GM12878 (cell line): Measurements from ENCODE around the gene RTCA. TPM values are rescaled to one million over a fixed set of nuclear protein-coding genes. Genes with fewer than 3 reads are reported as not detected.

Experiments used
- ATAC-seq: fragments of 200-7000 bp; cut with Tn5 transposase; 3 replicates; pipeline ENCODE4 v1.9.1; 2020; ENCODE audit warnings: mild to moderate bottlenecking, moderate library complexity
- BruUV-seq: library from RNA; stranded (reverse); fragments of 400-500 nt; replicated peaks from 2 replicates; lab custom pipeline; 2021; lab: Mats Ljungman, UMichigan
- CTCF ChIA-PET: fragments of 300-600 bp; sonication (Branson Sonifier 250); formaldehyde crosslinking; extraction: SDS; loops from one replicate; lab custom pipeline; 2021; ENCODE audit warnings: inconsistent platforms; lab: Yijun Ruan, JAX
- POLR2A ChIA-PET: fragments of 350-600 bp; formaldehyde crosslinking; extraction: SDS; loops from one replicate; lab custom pipeline; 2021; ENCODE audit warnings: inconsistent platforms; lab: Charles Lee
- RAD21 ChIA-PET: fragments of 300-600 bp; sonication (Branson Sonifier 250); formaldehyde crosslinking; loops from one replicate; lab custom pipeline; 2023; ENCODE audit warnings: antibody characterized with exemption; ENCODE audit not compliant: unreplicated experiment; lab: Charles Lee
- SMC1A ChIA-PET: fragments of 300-600 bp; sonication (Branson Sonifier 250); formaldehyde crosslinking; loops from one replicate; lab custom pipeline; 2023; ENCODE audit not compliant: unreplicated experiment, uncharacterized antibody; lab: Charles Lee
- DNase-seq: peaks from one replicate; pipeline ENCODE4 v3.0.0-alpha.2; 2011; ENCODE audit warnings: low read depth, low spot score
- FAIRE-seq: peaks from 3 replicates; lab custom pipeline; 2011; peaks lifted over from hg19 to GRCh38; lab: Jason Lieb, UNC
- H2AFZ ChIP-seq: 2 replicates; pipeline ENCODE4 v1.6.0; 2011; ENCODE audit warnings: low read depth, low read length, control low read depth; ENCODE audit not compliant: control insufficient read depth
- H3K27ac ChIP-seq: 2 replicates; pipeline ENCODE4 v1.5.1; 2011; ENCODE audit warnings: control low read depth; ENCODE audit not compliant: control insufficient read depth, insufficient read depth
- H3K27me3 ChIP-seq, 2 experiments: replicated peaks in 1 of 2; 2 replicates each; pipeline versions ENCODE4 v1.6.0 to v1.6.1; 2011; ENCODE audit warnings: low read length in 1 of 2; ENCODE audit not compliant: control insufficient read depth in 2 of 2, insufficient read depth in 2 of 2
- H3K36me3 ChIP-seq, 2 experiments: 2 replicates each; pipeline ENCODE4 v1.5.1; 2011; ENCODE audit warnings: low read length in 1 of 2; ENCODE audit not compliant: control insufficient read depth in 2 of 2, insufficient read depth in 2 of 2
- H3K4me1 ChIP-seq: 2 replicates; pipeline ENCODE4 v1.6.1; 2011; ENCODE audit warnings: mild to moderate bottlenecking, low read length, moderate library complexity, mixed read lengths; ENCODE audit not compliant: control insufficient read depth, insufficient read depth
- H3K4me2 ChIP-seq: 2 replicates; pipeline ENCODE4 v1.6.0; 2011; ENCODE audit warnings: control low read depth; ENCODE audit not compliant: control insufficient read depth, insufficient read depth
- H3K4me3 ChIP-seq: fragments of 200-600 bp; sonication (generic); 2 replicates; pipeline ENCODE4 v1.5.1; 2016
- H3K79me2 ChIP-seq: 2 replicates; pipeline ENCODE4 v1.6.0; 2011; ENCODE audit warnings: low read length; ENCODE audit not compliant: control insufficient read depth, insufficient read depth
- H3K9ac ChIP-seq: 2 replicates; pipeline ENCODE4 v1.8.0; 2011; ENCODE audit warnings: low read length, control low read depth, mixed read lengths; ENCODE audit not compliant: control insufficient read depth, insufficient read depth
- H3K9me3 ChIP-seq: replicated peaks from 3 replicates; pipeline ENCODE4 v1.5.1; 2011; ENCODE audit warnings: mild to moderate bottlenecking, low read length; ENCODE audit not compliant: control insufficient read depth, insufficient read depth
- H4K20me1 ChIP-seq: 2 replicates; pipeline ENCODE4 v1.6.0; 2011; ENCODE audit not compliant: control insufficient read depth, insufficient read depth
- CBX3 ChIP-seq: fragments of 200-600 bp; sonication (generic); IDR thresholded peaks from 2 replicates; pipeline ENCODE4 v1.6.1; 2016; ENCODE audit warnings: low read depth, borderline replicate concordance
- CEBPB ChIP-seq, 2 experiments: fragments of 150-350 bp in 1 of 2; IDR thresholded peaks; 2 replicates each; pipeline ENCODE4 v1.6.1; 2012 to 2014; ENCODE audit warnings: low read depth in 2 of 2, low read length in 2 of 2, borderline replicate concordance in 1 of 2, inconsistent platforms in 1 of 2
- CREM ChIP-seq: IDR thresholded peaks from 2 replicates; pipeline ENCODE4 v1.6.1; 2014; ENCODE audit warnings: antibody characterized with exemption, low read depth
- EGR1 ChIP-seq, 2 experiments: IDR thresholded peaks; 1 replicate in 1 of 2; 2 replicates in 1 of 2; pipeline ENCODE4 v1.6.1; 2011 to 2012; ENCODE audit warnings: low read depth in 2 of 2, low read length in 2 of 2, borderline replicate concordance in 1 of 2, mild to moderate bottlenecking in 1 of 2, moderate library complexity in 1 of 2
- FOXM1 ChIP-seq: IDR thresholded peaks from 2 replicates; pipeline ENCODE4 v1.6.1; 2012; ENCODE audit warnings: low read depth, mild to moderate bottlenecking, inconsistent platforms, low read length, moderate library complexity
- HCFC1 ChIP-seq: fragments of 150-350 bp; IDR thresholded peaks from 2 replicates; pipeline ENCODE4 v1.6.1; 2014; ENCODE audit warnings: low read length
- MXI1 ChIP-seq: fragments of 150-350 bp; IDR thresholded peaks from 2 replicates; pipeline ENCODE4 v1.6.1; 2011; ENCODE audit warnings: low read depth, mild to moderate bottlenecking, inconsistent platforms, low read length, improper control_type of control experiment
- PML ChIP-seq: IDR thresholded peaks from 2 replicates; pipeline ENCODE4 v1.6.1; 2012; ENCODE audit warnings: low read length, inconsistent platforms
- RAD51 ChIP-seq: fragments of 450-650 bp; IDR thresholded peaks from 2 replicates; pipeline ENCODE4 v1.6.1; 2016; ENCODE audit warnings: moderate library complexity, mild to moderate bottlenecking, inconsistent platforms
- SP1 ChIP-seq: IDR thresholded peaks from one replicate; pipeline ENCODE4 v1.6.1; 2011; ENCODE audit warnings: low read depth, low read length
- STAT3 ChIP-seq: IDR thresholded peaks from 2 replicates; pipeline ENCODE4 v1.6.1; 2011; ENCODE audit warnings: low read depth, low read length, improper control_type of control experiment
- TCF3 ChIP-seq: IDR thresholded peaks from 2 replicates; pipeline ENCODE4 v1.6.1; 2012; ENCODE audit warnings: low read depth, mild to moderate bottlenecking, low read length, borderline replicate concordance; ENCODE audit not compliant: insufficient read depth
- USF2 ChIP-seq: IDR thresholded peaks from 2 replicates; pipeline ENCODE4 v1.6.1; 2011; ENCODE audit warnings: low read depth, low read length, improper control_type of control experiment, borderline replicate concordance
- ZBTB40 ChIP-seq: fragments of 450-650 bp; IDR thresholded peaks from 2 replicates; pipeline ENCODE4 v1.6.1; 2016; ENCODE audit warnings: mild to moderate bottlenecking, moderate library complexity, borderline replicate concordance
- WGBS: methylation state at CpG from one replicate; pipeline ENCODE4 v1.1.6; 2016; ENCODE audit warnings: low lambda C conversion rate; ENCODE audit not compliant: insufficient replicate concordance, insufficient coverage; ENCODE audit errors: missing lambda C conversion rate; 5-methylcytosine and 5-hydroxymethylcytosine counted together
- in situ Hi-C: fragments of 300-500 bp; cut with MboI; formaldehyde crosslinking; loops from 9 replicates; pipeline ENCODE4 v1.14.3; 2018; ENCODE audit warnings: mixed read lengths
- intact Hi-C: fragments of 100-400 bp; cut with micrococcal nuclease; formaldehyde crosslinking; loops from one replicate; pipeline ENCODE4 v1.14.2; 2022; ENCODE audit not compliant: unreplicated experiment
- polyA plus RNA-seq, 11 experiments: library from polyadenylated mRNA; depleted of rRNA in 4 of 11; unstranded in 6 of 11; stranded (reverse) in 5 of 11; fragments of >200 nt; fragmentation: Nextera tagmentation in 4 of 11; fragmentation: Illumina TruSeq in 1 of 11; extraction: Ambion mirVana in 4 of 11; extraction: Trizol in 1 of 11; gene quantifications; 1 replicate in 1 of 11; 2 replicates in 10 of 11; pipeline versions ENCODE4 v1.2.1 to v1.2.3, GENCODE V29; 2011 to 2016; ENCODE audit warnings: inconsistent platforms in 2 of 11, missing spikeins in 2 of 11, low read depth in 1 of 11
- total RNA-seq, 4 experiments: library from RNA; depleted of rRNA in 3 of 4; stranded (reverse); fragments of >200 nt in 3 of 4; fragmentation: Illumina TruSeq in 1 of 4; extraction: Trizol in 1 of 4; gene quantifications; 2 replicates each; pipeline versions ENCODE4 v1.2.1 to v1.2.3, GENCODE V29; 2013 to 2021
- TF ChIP-seq, protein P1 (sequence below): fragments of 150-350 bp; IDR thresholded peaks from 2 replicates; pipeline ENCODE4 v1.6.1; 2016; ENCODE audit warnings: low read depth, low read length

The RTCA gene
- total and polyA plus RNA-seq, 10 of the 15 experiments (the other 5 are each of a cell fraction or from before 2014, with no cell fraction given) = 10.3 to 63.5 (median 37.3) TPM

- DNase-seq = no peak
- Histone ChIP-seq H3K79me2 (peaks cover 9% of the 10 kb centered on the region), H2AFZ (no peak overlapping the region)
- no peak for TF ChIP-seq RAD51
- TF ChIP-seq CEBPB (IDR thresholded peaks at IDR 0.05; ENCODE audit: borderline replicate concordance in 1 of 2, low read depth in 2 of 2, low read length in 2 of 2) = no peak
- no peak for TF ChIP-seq EGR1 (IDR thresholded peaks at IDR 0.05; ENCODE audit: borderline replicate concordance in 1 of 2, low read depth in 2 of 2, low read length in 2 of 2)
- no peak for TF ChIP-seq STAT3
- TF ChIP-seq PML = no peak
- TF ChIP-seq CBX3 = no peak
- no peak for TF ChIP-seq CREM
- TF ChIP-seq SP1 = no peak
- TF ChIP-seq ZBTB40 = no peak
- TF ChIP-seq TCF3 = no peak
- TF ChIP-seq HCFC1 = no peak
- no peak for TF ChIP-seq FOXM1
- no peak for TF ChIP-seq USF2
- TF ChIP-seq, protein P1, sequence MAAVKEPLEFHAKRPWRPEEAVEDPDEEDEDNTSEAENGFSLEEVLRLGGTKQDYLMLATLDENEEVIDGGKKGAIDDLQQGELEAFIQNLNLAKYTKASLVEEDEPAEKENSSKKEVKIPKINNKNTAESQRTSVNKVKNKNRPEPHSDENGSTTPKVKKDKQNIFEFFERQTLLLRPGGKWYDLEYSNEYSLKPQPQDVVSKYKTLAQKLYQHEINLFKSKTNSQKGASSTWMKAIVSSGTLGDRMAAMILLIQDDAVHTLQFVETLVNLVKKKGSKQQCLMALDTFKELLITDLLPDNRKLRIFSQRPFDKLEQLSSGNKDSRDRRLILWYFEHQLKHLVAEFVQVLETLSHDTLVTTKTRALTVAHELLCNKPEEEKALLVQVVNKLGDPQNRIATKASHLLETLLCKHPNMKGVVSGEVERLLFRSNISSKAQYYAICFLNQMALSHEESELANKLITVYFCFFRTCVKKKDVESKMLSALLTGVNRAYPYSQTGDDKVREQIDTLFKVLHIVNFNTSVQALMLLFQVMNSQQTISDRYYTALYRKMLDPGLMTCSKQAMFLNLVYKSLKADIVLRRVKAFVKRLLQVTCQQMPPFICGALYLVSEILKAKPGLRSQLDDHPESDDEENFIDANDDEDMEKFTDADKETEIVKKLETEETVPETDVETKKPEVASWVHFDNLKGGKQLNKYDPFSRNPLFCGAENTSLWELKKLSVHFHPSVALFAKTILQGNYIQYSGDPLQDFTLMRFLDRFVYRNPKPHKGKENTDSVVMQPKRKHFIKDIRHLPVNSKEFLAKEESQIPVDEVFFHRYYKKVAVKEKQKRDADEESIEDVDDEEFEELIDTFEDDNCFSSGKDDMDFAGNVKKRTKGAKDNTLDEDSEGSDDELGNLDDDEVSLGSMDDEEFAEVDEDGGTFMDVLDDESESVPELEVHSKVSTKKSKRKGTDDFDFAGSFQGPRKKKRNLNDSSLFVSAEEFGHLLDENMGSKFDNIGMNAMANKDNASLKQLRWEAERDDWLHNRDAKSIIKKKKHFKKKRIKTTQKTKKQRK = no peak
- no peak for TF ChIP-seq MXI1
- TF ChIP-seq, all 136 proteins: peak for 0
- POLR2A ChIA-PET = interaction anchor here (2.1 kb wide), 1 partner anchor 8 kb away, joined by 7 read pairs; the partner anchor contains the start of gene DBT
- BruUV-seq = no TSS peak
- CTCF ChIA-PET = no interaction called here
- no peak for FAIRE-seq
- Histone ChIP-seq H4K20me1 (no peaks in the 10 kb centered on the region), H3K9ac (no peak overlapping the region), H3K9me3 (no peaks in the 10 kb centered on the region), H3K36me3 (no peaks in the 10 kb centered on the region; a peak in 2 of 4 replicates), H3K27me3 (no peaks in the 10 kb centered on the region), H3K4me2 (no peak overlapping the region), H3K27ac (no peak overlapping the region), H3K4me3 (no peak overlapping the region), H3K4me1 (no peaks in the 10 kb centered on the region)
- SMC1A ChIA-PET = interaction anchor here (0.6 kb wide), 1 partner anchor 109 kb away, joined by 3 read pairs; no protein-coding TSS in a partner anchor
- in situ Hi-C loops (no loop called here), intact Hi-C loops (no loop called here)
- 96% methylated on average over 4 of the region's 4 CpGs for WGBS
- ATAC-seq = no peak
- RAD21 ChIA-PET = interaction anchor here (0.8 kb wide), 1 partner anchor 9 kb away, joined by 3 read pairs; the partner anchor contains the start of gene DBT
Measured at GRCh38 chr1:100240631-100241030, 25.4 kb upstream of the RTCA start.
